CD4-positive, CD25-positive, alpha-beta regulatory T cell (primary cell): ENCODE results near the gene OR51A7. TPM values are rescaled to one million over a fixed set of nuclear protein-coding genes. Genes with fewer than 3 reads are reported as not detected.

Experiments used
- ATAC-seq, 2 donors: fragments of 150-1000 bp; cut with Tn5 transposase; one replicate each; pipeline ENCODE4 v1.10.0; 2021; ENCODE audit warnings: low read depth in 2 of 2, moderate number of reproducible peaks in 2 of 2, moderate library complexity in 1 of 2
- DNase-seq, 3 donors: peaks; one replicate each; pipeline versions ENCODE4 v3.0.0 to v3.0.0-alpha.2; 2012 to 2022; ENCODE audit warnings: mixed read lengths in 1 of 3
- H3K27ac ChIP-seq: one replicate; pipeline ENCODE4 v1.7.0; 2013; ENCODE audit warnings: mild to moderate bottlenecking, low read length; ENCODE audit not compliant: insufficient read depth, poor library complexity, severe bottlenecking
- H3K27me3 ChIP-seq: one replicate; pipeline ENCODE4 v1.7.0; 2013; ENCODE audit warnings: low read length; ENCODE audit not compliant: control insufficient read depth, insufficient read depth
- H3K36me3 ChIP-seq: one replicate; pipeline ENCODE4 v1.7.0; 2013; ENCODE audit warnings: mild to moderate bottlenecking, low read length, moderate library complexity; ENCODE audit not compliant: control insufficient read depth, insufficient read depth
- H3K4me1 ChIP-seq: 2 replicates; pipeline ENCODE4 v1.7.0; 2013; ENCODE audit warnings: mild to moderate bottlenecking, low read length; ENCODE audit not compliant: insufficient read depth, control insufficient read depth, poor library complexity, severe bottlenecking
- H3K4me3 ChIP-seq: one replicate; pipeline ENCODE4 v1.7.0; 2013; ENCODE audit warnings: low read depth, mild to moderate bottlenecking, low read length, moderate library complexity
- H3K9me3 ChIP-seq, 2 experiments: 1 replicate in 1 of 2; 2 replicates in 1 of 2; pipeline ENCODE4 v1.7.0; 2013; ENCODE audit warnings: low read length in 2 of 2, mild to moderate bottlenecking in 1 of 2, moderate library complexity in 1 of 2; ENCODE audit not compliant: control insufficient read depth in 2 of 2
- H3K27ac Mint-ChIP-seq, 3 donors: one replicate each; pipeline ENCODE4 v1.8.0; 2020 to 2022; ENCODE audit warnings: mild to moderate bottlenecking in 3 of 3, mixed read lengths in 3 of 3, moderate library complexity in 2 of 3
- H3K27me3 Mint-ChIP-seq: one replicate; pipeline ENCODE4 v1.8.0; 2022; ENCODE audit warnings: mild to moderate bottlenecking, mixed read lengths
- H3K36me3 Mint-ChIP-seq: one replicate; pipeline ENCODE4 v1.8.0; 2020; ENCODE audit warnings: mixed read lengths
- H3K4me1 Mint-ChIP-seq, 4 donors: one replicate each; pipeline ENCODE4 v1.8.0; 2020 to 2022; ENCODE audit warnings: mixed read lengths in 4 of 4, mild to moderate bottlenecking in 1 of 4
- H3K4me3 Mint-ChIP-seq, 4 donors: one replicate each; pipeline ENCODE4 v1.8.0; 2020 to 2022; ENCODE audit warnings: mild to moderate bottlenecking in 4 of 4, mixed read lengths in 4 of 4, moderate library complexity in 3 of 4
- H3K9me3 Mint-ChIP-seq, 7 donors: one replicate each; pipeline ENCODE4 v1.8.0; 2020 to 2022; ENCODE audit warnings: mixed read lengths in 7 of 7, mild to moderate bottlenecking in 3 of 7, moderate library complexity in 2 of 7
- polyA plus RNA-seq, 4 donors: library from polyadenylated mRNA; unstranded; fragments of 300-500 nt; fragmentation: Illumina TruSeq; gene quantifications; one replicate each; pipeline ENCODE4 v1.2.3, GENCODE V29; 2021
- total RNA-seq: library from RNA; stranded (reverse); gene quantifications from one replicate; pipeline ENCODE4 v1.2.3, GENCODE V29; 2022

The OR51A7 gene
- total and polyA plus RNA-seq, 5 donors from 2014 or later = not detected

GRCh38 chr11:4882543-4882942 lies 21.0 kb upstream of the OR51A7 start:
- Mint-ChIP-seq H3K9me3 (peaks cover 0 to 3% (median 0%) of the 10 kb centered on the region in 7 donors), H3K4me1 (no peaks in the 10 kb centered on the region), H3K27ac (no peak overlapping the region), H3K36me3 (no peaks in the 10 kb centered on the region), H3K4me3 (no peak overlapping the region), H3K27me3 (peaks cover 4% of the 10 kb centered on the region)
- ATAC-seq (no peak), DNase-seq (no peak)
- Histone ChIP-seq H3K9me3 (no peaks in the 10 kb centered on the region), H3K4me3 (no peak overlapping the region), H3K27ac (no peak overlapping the region), H3K4me1 (no peaks in the 10 kb centered on the region), H3K36me3 (no peaks in the 10 kb centered on the region), H3K27me3 (no peaks in the 10 kb centered on the region)

DNA sequence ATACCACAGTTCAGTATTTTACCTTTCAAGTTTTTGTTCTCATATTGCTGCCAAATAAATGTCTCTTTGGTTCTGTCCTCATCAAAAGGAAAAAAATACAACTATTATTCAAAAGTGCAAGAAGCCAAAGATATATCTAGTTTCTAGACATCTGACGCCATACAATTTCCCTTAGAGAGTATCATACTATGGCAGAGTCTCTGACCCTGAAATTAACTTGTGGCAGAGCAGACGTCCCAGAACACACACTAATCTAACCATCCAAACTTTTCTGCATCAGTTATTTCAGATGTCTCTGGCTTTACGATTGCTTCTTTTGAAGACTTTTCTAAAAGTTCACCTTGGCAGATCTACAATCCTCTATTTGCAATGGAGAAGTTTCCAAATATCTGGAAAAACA lies 19.2 kb upstream of the OR51A7 start:
- Histone ChIP-seq H3K4me1 (no peaks in the 10 kb centered on the region), H3K36me3 (no peaks in the 10 kb centered on the region), H3K4me3 (no peak overlapping the region), H3K27me3 (no peaks in the 10 kb centered on the region), H3K27ac (no peak overlapping the region), H3K9me3 (no peaks in the 10 kb centered on the region)
- no peak for ATAC-seq
- Mint-ChIP-seq H3K27ac (no peak overlapping the region), H3K4me3 (no peak overlapping the region), H3K36me3 (no peaks in the 10 kb centered on the region), H3K9me3 (peaks cover 0 to 3% (median 0%) of the 10 kb centered on the region in 7 donors), H3K4me1 (no peaks in the 10 kb centered on the region), H3K27me3 (peaks cover 4% of the 10 kb centered on the region)
- no peak for DNase-seq

DNA sequence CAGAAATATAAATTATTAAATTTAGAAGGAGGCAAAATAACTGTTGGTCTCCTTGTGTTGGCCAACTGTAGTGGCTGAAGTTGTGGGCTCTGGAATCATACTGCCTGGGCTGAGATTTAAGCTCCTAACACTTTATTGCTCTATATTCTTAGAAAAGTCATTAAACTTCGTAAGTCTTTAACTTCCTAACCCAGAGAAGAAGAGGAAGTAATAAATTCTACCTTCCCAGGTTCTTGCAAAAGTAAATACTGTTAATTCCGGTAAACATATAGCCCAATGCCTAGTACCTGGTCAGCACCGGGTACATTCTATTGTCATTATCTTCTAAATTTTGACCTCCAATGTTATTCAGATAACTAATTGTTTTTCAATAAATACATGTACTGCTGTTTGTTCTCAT lies 17.4 kb upstream of the OR51A7 start:
- no peaks in the 10 kb centered on the region for H3K4me1 Mint-ChIP-seq
- peaks cover 4% of the 10 kb centered on the region for H3K27me3 Mint-ChIP-seq
- DNase-seq (no peak), ATAC-seq (no peak)
- H3K4me3 ChIP-seq = no peak overlapping the region
- H3K27me3 ChIP-seq = no peaks in the 10 kb centered on the region
- no peaks in the 10 kb centered on the region for H3K36me3 ChIP-seq
- H3K27ac Mint-ChIP-seq = no peak overlapping the region
- no peaks in the 10 kb centered on the region for H3K9me3 ChIP-seq
- H3K4me1 ChIP-seq = no peaks in the 10 kb centered on the region
- H3K9me3 Mint-ChIP-seq = peaks cover 0 to 2% (median 0%) of the 10 kb centered on the region in 7 donors
- H3K4me3 Mint-ChIP-seq = no peak overlapping the region
- no peaks in the 10 kb centered on the region for H3K36me3 Mint-ChIP-seq
- no peak overlapping the region for H3K27ac ChIP-seq

- Histone ChIP-seq H3K9me3 (no peaks in the 10 kb centered on the region), H3K4me1 (no peaks in the 10 kb centered on the region), H3K4me3 (no peak overlapping the region), H3K27me3 (no peaks in the 10 kb centered on the region), H3K27ac (no peak overlapping the region), H3K36me3 (no peaks in the 10 kb centered on the region)
- no peaks in the 10 kb centered on the region for H3K36me3 Mint-ChIP-seq
- ATAC-seq = no peak
- H3K27me3 Mint-ChIP-seq = peaks cover 4% of the 10 kb centered on the region
- no peak overlapping the region for H3K27ac Mint-ChIP-seq
- DNase-seq = no peak
- H3K4me1 Mint-ChIP-seq = no peaks in the 10 kb centered on the region
- peaks cover 0 to 2% (median 0%) of the 10 kb centered on the region in 7 donors for H3K9me3 Mint-ChIP-seq
- no peak overlapping the region for H3K4me3 Mint-ChIP-seq
These were observed 16.0 kb upstream of the OR51A7 start for GRCh38 chr11:4887591-4887990.

DNA sequence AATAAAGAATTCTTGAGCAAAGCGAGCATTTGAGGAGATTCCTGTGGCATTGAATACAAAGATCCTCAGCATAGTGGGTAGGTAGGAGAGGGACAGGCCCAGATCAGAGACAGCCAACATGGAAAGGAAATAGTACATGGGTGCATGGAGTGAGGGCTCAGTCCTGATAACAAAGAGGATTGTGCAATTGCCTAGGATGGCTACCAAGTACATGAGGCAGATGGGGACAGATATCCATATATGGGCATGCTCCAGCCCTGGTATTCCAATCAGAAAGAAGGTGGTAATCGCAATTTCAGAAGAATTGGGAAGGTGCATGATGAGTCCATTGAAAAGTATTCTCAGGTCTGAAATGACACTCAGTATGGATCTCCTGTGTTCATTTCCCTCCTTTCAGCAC lies 13.3 kb upstream of the OR51A7 start:
- ATAC-seq = no peak
- no peaks in the 10 kb centered on the region for H3K27me3 Mint-ChIP-seq

DNA sequence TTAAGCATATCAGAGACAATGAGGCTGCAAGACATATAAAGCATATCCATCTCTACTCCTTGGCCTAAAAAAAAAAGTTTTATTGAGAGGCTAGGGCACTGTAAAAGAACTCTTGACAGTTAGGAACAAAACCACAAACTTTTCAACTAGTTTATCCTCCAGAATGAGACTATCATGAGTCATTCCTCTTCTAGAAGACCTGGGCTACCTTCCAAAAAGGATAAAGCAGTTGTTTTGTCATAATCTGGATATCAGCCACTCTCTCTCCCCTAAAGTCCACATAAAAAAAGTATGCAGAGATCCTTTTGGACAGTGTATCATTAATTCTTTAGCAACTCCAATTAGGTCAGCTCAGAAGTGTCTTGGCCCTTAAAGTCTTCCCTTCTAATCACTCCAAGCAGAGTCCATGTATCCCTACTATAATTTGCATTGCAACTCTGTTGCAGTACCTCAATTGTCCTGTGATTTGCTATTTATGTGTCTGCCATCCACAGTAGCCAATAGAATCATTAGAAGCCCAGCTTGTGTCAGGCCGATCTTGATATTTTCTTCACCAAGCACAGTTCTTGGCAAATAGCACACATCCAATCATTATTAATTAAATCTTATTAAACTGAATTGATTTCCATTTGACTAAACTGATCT lies 11.5 kb upstream of the OR51A7 start:
- Histone ChIP-seq H3K27me3 (no peaks in the 10 kb centered on the region), H3K4me3 (no peak overlapping the region), H3K4me1 (no peaks in the 10 kb centered on the region), H3K27ac (no peak overlapping the region), H3K9me3 (no peaks in the 10 kb centered on the region), H3K36me3 (no peaks in the 10 kb centered on the region)
- no peak overlapping the region for H3K4me3 Mint-ChIP-seq
- H3K9me3 Mint-ChIP-seq = peaks cover 0 to 2% (median 0%) of the 10 kb centered on the region in 7 donors
- DNase-seq = no peak
- no peaks in the 10 kb centered on the region for H3K4me1 Mint-ChIP-seq
- no peak for ATAC-seq
- no peaks in the 10 kb centered on the region for H3K27me3 Mint-ChIP-seq
- H3K36me3 Mint-ChIP-seq = no peaks in the 10 kb centered on the region
- H3K27ac Mint-ChIP-seq = no peak overlapping the region

More for the DNA sequence above, 13.3 kb upstream of the OR51A7 start:
- Mint-ChIP-seq H3K27ac (peak overlapping the region in 1 of 3 donors; percentile 52), H3K9me3 (peaks cover 0 to 2% (median 0%) of the 10 kb centered on the region in 7 donors), H3K4me1 (no peaks in the 10 kb centered on the region), H3K36me3 (no peaks in the 10 kb centered on the region), H3K4me3 (no peak overlapping the region)
- DNase-seq = no peak
- Histone ChIP-seq H3K9me3 (no peaks in the 10 kb centered on the region), H3K27me3 (no peaks in the 10 kb centered on the region), H3K4me3 (no peak overlapping the region), H3K36me3 (no peaks in the 10 kb centered on the region), H3K27ac (no peak overlapping the region), H3K4me1 (no peaks in the 10 kb centered on the region)

- H3K4me3 ChIP-seq = no peak overlapping the region
- H3K27me3 ChIP-seq = no peaks in the 10 kb centered on the region
- Mint-ChIP-seq H3K9me3 (peaks cover 0 to 1% (median 0%) of the 10 kb centered on the region in 7 donors), H3K4me1 (no peaks in the 10 kb centered on the region), H3K27ac (no peak overlapping the region), H3K4me3 (no peak overlapping the region), H3K27me3 (no peaks in the 10 kb centered on the region), H3K36me3 (no peaks in the 10 kb centered on the region)
- H3K27ac ChIP-seq = no peak overlapping the region
- DNase-seq (no peak), ATAC-seq (no peak)
- no peaks in the 10 kb centered on the region for H3K9me3 ChIP-seq
- H3K36me3 ChIP-seq = no peaks in the 10 kb centered on the region
- no peaks in the 10 kb centered on the region for H3K4me1 ChIP-seq
These were observed 13.0 kb downstream of the OR51A7 start for GRCh38 chr11:4916581-4916980.

DNA sequence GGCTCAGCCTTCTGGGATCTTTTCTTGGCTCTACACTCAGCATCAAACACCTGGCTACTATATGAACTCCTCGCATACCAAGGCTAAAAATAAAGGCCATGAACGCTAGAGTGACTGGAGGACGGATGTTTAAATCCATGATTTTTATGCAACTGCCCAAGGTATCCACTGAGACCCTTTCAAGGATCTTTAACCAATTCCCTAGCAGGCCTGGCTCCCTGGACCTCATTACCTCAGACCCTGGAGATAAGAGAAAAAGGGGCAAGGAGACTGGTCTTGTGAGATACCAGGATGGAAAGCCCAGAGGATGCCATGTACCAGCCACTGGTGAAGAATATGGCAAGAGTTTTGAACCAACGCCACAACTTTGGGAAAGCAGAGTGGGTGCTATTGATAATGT lies 15.7 kb downstream of the OR51A7 start, which contains the start of gene OR51G2:
Gene OR51G2, minus strand, starts transcription at position 101 of the 400 bp plus-strand sequence. CDS start 3,687 bp downstream, outside the sequence.
- Mint-ChIP-seq H3K4me3 (no peak within 1 kb of the TSS), H3K9me3 (peaks cover 0 to 3% (median 0%) of the 10 kb centered on the region in 7 donors), H3K36me3 (no peaks in the 10 kb centered on the region), H3K27me3 (no peaks in the 10 kb centered on the region), H3K27ac (no peak within 1 kb of the TSS), H3K4me1 (no peaks in the 10 kb centered on the region)
- ATAC-seq (no peak), DNase-seq (no peak)
- Histone ChIP-seq H3K4me1 (no peaks in the 10 kb centered on the region), H3K4me3 (no peak within 1 kb of the TSS), H3K27me3 (no peaks in the 10 kb centered on the region), H3K36me3 (no peaks in the 10 kb centered on the region), H3K27ac (no peak within 1 kb of the TSS), H3K9me3 (no peaks in the 10 kb centered on the region)
